ENCODE results near the gene TAX1BP3.
A peak's percentile ranks its signal among the peaks of the same experiment; 100 is the strongest.

The TAX1BP3 gene

GRCh38 chr17:3678821-3679530 lies 10.6 kb upstream of the TAX1BP3 start:
- no peak for DNase-seq (ENCODE audit: low read depth)
- H3K4me3 ChIP-seq (ENCODE audit: low read depth, low read length), result no peak overlapping the region
- no peak for TF ChIP-seq CTCF (IDR thresholded peaks at IDR 0.05; ENCODE audit: control insufficient read depth, extremely low read depth, insufficient read depth)

- DNase-seq (ENCODE audit: low read depth), result no peak
- no peak overlapping the region for H3K4me3 ChIP-seq (ENCODE audit: low read depth, low read length)
- TF ChIP-seq CTCF (IDR thresholded peaks at IDR 0.05; ENCODE audit: control insufficient read depth, extremely low read depth, insufficient read depth), result no peak
Measured at GRCh38 chr17:3678095-3678820, 9.9 kb upstream of the TAX1BP3 start.

- DNase-seq (ENCODE audit: low read depth), result no peak
- H3K4me3 ChIP-seq (ENCODE audit: low read depth, low read length), result no peak overlapping the region
- no peak for TF ChIP-seq CTCF (IDR thresholded peaks at IDR 0.05; ENCODE audit: control insufficient read depth, extremely low read depth, insufficient read depth)
Measured at GRCh38 chr17:3675886-3676285, 7.5 kb upstream of the TAX1BP3 start.

- no peak for DNase-seq (ENCODE audit: low read depth)
- no peak for TF ChIP-seq CTCF (IDR thresholded peaks at IDR 0.05; ENCODE audit: control insufficient read depth, extremely low read depth, insufficient read depth)
- no peak overlapping the region for H3K4me3 ChIP-seq (ENCODE audit: low read depth, low read length)
Measured at GRCh38 chr17:3672571-3672970, 4.2 kb upstream of the TAX1BP3 start.

GRCh38 chr17:3669548-3669947 lies 1.2 kb upstream of the TAX1BP3 start:
- peak overlapping the region; percentile 95 for H3K4me3 ChIP-seq (ENCODE audit: low read depth, low read length)
- no peak for DNase-seq (ENCODE audit: low read depth)
- TF ChIP-seq CTCF (IDR thresholded peaks at IDR 0.05; ENCODE audit: control insufficient read depth, extremely low read depth, insufficient read depth), result no peak

- peak overlapping the region; percentile 95 for H3K4me3 ChIP-seq (ENCODE audit: low read depth, low read length)
- DNase-seq (ENCODE audit: low read depth), result no peak
- TF ChIP-seq CTCF (IDR thresholded peaks at IDR 0.05; ENCODE audit: control insufficient read depth, extremely low read depth, insufficient read depth), result no peak
Measured at GRCh38 chr17:3669085-3669347, 638 bp upstream of the TAX1BP3 start.

All from LNCaP clone FGC (cell line).